Inflammatory macrophage treated with lipopolysaccharide for 4 hours (primary cell): Measurements from ENCODE around the gene SINHCAF.
"Not testable (repeated sequence)": the region's sequence is repeated elsewhere in the genome, so short reads cannot be mapped to it uniquely, and the experiment has no call there.

Experiments used
- DNase-seq: peaks from one replicate; pipeline ENCODE4 v3.0.0-alpha.2; 2020

The SINHCAF gene

GRCh38 chr12:31259136-31259886 lies 66.6 kb downstream of the SINHCAF start:
- DNase-seq = no peak

GRCh38 chr12:31257784-31258183 lies 68.2 kb downstream of the SINHCAF start:
- no peak for DNase-seq

GRCh38 chr12:31251707-31252611 lies 74.0 kb downstream of the SINHCAF start:
- DNase-seq = not testable (repeated sequence)

- DNase-seq = no peak
Measured at GRCh38 chr12:31250179-31250578, 75.8 kb downstream of the SINHCAF start.

GRCh38 chr12:31249356-31249755 lies 76.6 kb downstream of the SINHCAF start:
- DNase-seq = peak; percentile 22

- DNase-seq = no peak
Measured at GRCh38 chr12:31248815-31249214, 77.1 kb downstream of the SINHCAF start.

GRCh38 chr12:31248337-31248736 lies 77.6 kb downstream of the SINHCAF start:
- no peak for DNase-seq

GRCh38 chr12:31246470-31246850 lies 79.5 kb downstream of the SINHCAF start:
- no peak for DNase-seq

- no peak for DNase-seq
Measured at GRCh38 chr12:31245822-31246469, 80.0 kb downstream of the SINHCAF start.

GRCh38 chr12:31242418-31242817 lies 83.5 kb downstream of the SINHCAF start:
- DNase-seq = not testable (repeated sequence)

GRCh38 chr12:31238764-31239387 lies 87.1 kb downstream of the SINHCAF start:
- DNase-seq = peak; percentile 57

GRCh38 chr12:31238333-31238732 lies 87.6 kb downstream of the SINHCAF start:
- not testable (repeated sequence) for DNase-seq

- DNase-seq = no peak
Measured at GRCh38 chr12:31236998-31237637, 88.8 kb downstream of the SINHCAF start.

GRCh38 chr12:31235868-31236395 lies 90.0 kb downstream of the SINHCAF start:
- DNase-seq = no peak

GRCh38 chr12:31234955-31235867 lies 90.7 kb downstream of the SINHCAF start:
- peak; percentile 13 for DNase-seq

- no peak for DNase-seq
Measured at GRCh38 chr12:31234053-31234840, 91.7 kb downstream of the SINHCAF start.

GRCh38 chr12:31233061-31233730 lies 92.8 kb downstream of the SINHCAF start:
- DNase-seq = no peak

- DNase-seq = no peak
Measured at GRCh38 chr12:31232361-31232965, 93.5 kb downstream of the SINHCAF start.
